Epithelial cell of proximal tubule (primary cell): ENCODE data around the gene LMOD2. TPM values are rescaled to one million over a fixed set of nuclear protein-coding genes. Genes with fewer than 3 reads are reported as not detected.

Experiments
- DNase-seq: peaks from one replicate; pipeline ENCODE4 v3.0.0-alpha.2; 2011; ENCODE audit warnings: low read depth
- H3K4me3 ChIP-seq: 2 replicates; pipeline ENCODE4 v1.5.1; 2011; ENCODE audit warnings: low read depth, mild to moderate bottlenecking, low read length
- total RNA-seq: library from RNA; depleted of rRNA; stranded (reverse); fragments of >200 nt; gene quantifications from 2 replicates; pipeline ENCODE4 v1.2.3, GENCODE V29; 2015
- TF ChIP-seq, protein P1 (sequence below): conservative IDR thresholded peaks from 2 replicates; pipeline ENCODE4 v1.5.1; 2012; ENCODE audit warnings: low read depth, mild to moderate bottlenecking, low read length

LMOD2 gene, protein sequence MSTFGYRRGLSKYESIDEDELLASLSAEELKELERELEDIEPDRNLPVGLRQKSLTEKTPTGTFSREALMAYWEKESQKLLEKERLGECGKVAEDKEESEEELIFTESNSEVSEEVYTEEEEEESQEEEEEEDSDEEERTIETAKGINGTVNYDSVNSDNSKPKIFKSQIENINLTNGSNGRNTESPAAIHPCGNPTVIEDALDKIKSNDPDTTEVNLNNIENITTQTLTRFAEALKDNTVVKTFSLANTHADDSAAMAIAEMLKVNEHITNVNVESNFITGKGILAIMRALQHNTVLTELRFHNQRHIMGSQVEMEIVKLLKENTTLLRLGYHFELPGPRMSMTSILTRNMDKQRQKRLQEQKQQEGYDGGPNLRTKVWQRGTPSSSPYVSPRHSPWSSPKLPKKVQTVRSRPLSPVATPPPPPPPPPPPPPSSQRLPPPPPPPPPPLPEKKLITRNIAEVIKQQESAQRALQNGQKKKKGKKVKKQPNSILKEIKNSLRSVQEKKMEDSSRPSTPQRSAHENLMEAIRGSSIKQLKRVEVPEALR
- not detected in 2 replicates for total RNA-seq

GRCh38 chr7:123655614-123656013 is at the start of gene LMOD2:
Gene LMOD2 (plus strand): TSS chr7:123655866. CDS start chr7:123655964, 98 bp downstream.
- TF ChIP-seq, protein P1, sequence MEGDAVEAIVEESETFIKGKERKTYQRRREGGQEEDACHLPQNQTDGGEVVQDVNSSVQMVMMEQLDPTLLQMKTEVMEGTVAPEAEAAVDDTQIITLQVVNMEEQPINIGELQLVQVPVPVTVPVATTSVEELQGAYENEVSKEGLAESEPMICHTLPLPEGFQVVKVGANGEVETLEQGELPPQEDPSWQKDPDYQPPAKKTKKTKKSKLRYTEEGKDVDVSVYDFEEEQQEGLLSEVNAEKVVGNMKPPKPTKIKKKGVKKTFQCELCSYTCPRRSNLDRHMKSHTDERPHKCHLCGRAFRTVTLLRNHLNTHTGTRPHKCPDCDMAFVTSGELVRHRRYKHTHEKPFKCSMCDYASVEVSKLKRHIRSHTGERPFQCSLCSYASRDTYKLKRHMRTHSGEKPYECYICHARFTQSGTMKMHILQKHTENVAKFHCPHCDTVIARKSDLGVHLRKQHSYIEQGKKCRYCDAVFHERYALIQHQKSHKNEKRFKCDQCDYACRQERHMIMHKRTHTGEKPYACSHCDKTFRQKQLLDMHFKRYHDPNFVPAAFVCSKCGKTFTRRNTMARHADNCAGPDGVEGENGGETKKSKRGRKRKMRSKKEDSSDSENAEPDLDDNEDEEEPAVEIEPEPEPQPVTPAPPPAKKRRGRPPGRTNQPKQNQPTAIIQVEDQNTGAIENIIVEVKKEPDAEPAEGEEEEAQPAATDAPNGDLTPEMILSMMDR, result no peak
- DNase-seq, result no peak
- H3K4me3 ChIP-seq, result no peak within 1 kb of the TSS

- TF ChIP-seq, protein P1, result no peak
- H3K4me3 ChIP-seq, result no peak overlapping the region
- DNase-seq, result no peak
Observed at GRCh38 chr7:123607423-123607975, 48.2 kb upstream of the LMOD2 start.

DNA sequence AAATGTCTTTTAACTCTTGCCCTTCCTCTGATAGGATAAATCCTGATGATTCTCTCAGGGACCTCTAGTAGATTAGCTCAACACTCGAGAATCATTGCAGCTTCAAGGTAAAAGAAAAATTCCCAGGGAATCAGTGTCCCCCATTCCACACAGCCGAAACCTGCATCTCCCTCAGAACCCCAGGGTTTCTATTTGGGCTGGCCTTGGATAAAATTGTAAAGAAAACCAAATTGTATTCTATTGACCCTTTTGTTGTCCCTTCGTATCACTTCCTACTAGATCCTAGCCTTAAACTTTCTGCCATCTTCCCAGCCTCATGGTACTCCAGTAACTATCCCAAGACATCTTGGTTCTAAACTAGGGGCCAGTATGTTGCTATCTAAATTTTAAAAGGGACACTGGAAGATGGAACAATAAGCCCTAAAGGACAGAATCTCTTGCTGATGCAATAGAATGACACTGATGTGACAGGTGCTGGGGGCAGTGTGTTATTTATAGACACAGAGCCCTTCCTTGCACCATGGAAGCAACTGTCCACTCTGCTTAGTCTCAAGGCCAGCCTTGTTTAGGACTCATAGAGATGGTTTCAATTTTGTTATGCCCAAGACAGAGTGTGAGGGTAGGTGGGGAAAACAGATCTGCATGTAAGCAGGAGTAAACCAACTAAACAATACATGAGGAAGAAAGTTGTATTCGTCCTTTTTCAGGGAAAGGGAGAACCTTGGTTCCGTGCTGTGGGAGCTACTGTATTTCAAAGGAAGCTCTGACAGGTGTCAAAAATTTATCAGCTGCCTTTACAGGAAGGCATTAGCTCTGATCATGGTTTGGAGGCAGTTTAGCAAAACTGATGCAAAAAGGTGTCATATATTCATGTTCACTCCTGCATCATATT is 46.4 kb upstream of the LMOD2 start:
- no peak for DNase-seq
- TF ChIP-seq, protein P1, result no peak
- no peak overlapping the region for H3K4me3 ChIP-seq

GRCh38 chr7:123609883-123610239 is 45.8 kb upstream of the LMOD2 start:
- TF ChIP-seq, protein P1, result no peak
- no peak for DNase-seq
- no peak overlapping the region for H3K4me3 ChIP-seq

DNA sequence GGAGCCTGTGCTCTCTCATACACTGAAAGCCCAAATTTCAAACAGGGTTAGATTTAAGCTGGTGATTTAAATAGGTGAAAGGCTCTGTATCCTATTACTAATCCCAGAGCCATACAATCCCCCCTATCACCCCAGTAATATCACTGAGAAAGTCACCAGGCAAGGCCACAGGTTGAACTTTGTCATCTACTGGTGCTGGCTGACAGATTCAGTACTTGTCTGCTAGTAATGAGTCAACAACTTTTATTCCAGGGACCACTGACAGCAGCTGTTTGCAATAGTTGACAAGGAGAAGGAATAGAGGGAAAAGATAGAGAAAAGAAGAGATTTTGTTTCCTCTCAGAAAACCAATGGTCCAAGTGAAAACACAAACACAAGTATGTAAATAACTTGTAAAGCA is 43.6 kb upstream of the LMOD2 start:
- no peak overlapping the region for H3K4me3 ChIP-seq
- TF ChIP-seq, protein P1, result no peak
- DNase-seq, result no peak

- DNase-seq, result no peak
- TF ChIP-seq, protein P1, result no peak
- no peak overlapping the region for H3K4me3 ChIP-seq
Observed at GRCh38 chr7:123615344-123615743, 40.3 kb upstream of the LMOD2 start.
